ENCODE data around the gene YPEL1.

- TF ChIP-seq CTCF (IDR thresholded peaks at IDR 0.05), result no peak
- no peak for TF ChIP-seq POLR2A (IDR thresholded peaks at IDR 0.05)
- no peak for TF ChIP-seq EP300 (IDR thresholded peaks at IDR 0.05)
Observed at GRCh38 chr22:21680830-21681565, 54.6 kb downstream of the YPEL1 start.
